HEK293T (cell line): ENCODE data around the gene KCNG2.

Source experiments
- CTBP1 ChIP-seq: fragments of 450-650 bp; IDR thresholded peaks from 2 replicates; pipeline ENCODE4 v1.6.1; 2016; ENCODE audit warnings: borderline replicate concordance
- FOXA1 ChIP-seq: fragments of 450-650 bp; IDR thresholded peaks from 2 replicates; pipeline ENCODE4 v1.6.1; 2016; ENCODE audit warnings: mild to moderate bottlenecking
- SP1 ChIP-seq: fragments of 450-650 bp; IDR thresholded peaks from 2 replicates; pipeline ENCODE4 v1.6.1; 2017
- SUZ12 ChIP-seq: fragments of 450-650 bp; IDR thresholded peaks from 2 replicates; pipeline ENCODE4 v1.6.1; 2016; ENCODE audit warnings: mild to moderate bottlenecking
- TARDBP ChIP-seq: fragments of 450-650 bp; IDR thresholded peaks from 2 replicates; pipeline ENCODE4 v1.6.1; 2016
- ZNF384 ChIP-seq: fragments of 450-650 bp; IDR thresholded peaks from 2 replicates; pipeline ENCODE4 v1.6.1; 2016

DNA sequence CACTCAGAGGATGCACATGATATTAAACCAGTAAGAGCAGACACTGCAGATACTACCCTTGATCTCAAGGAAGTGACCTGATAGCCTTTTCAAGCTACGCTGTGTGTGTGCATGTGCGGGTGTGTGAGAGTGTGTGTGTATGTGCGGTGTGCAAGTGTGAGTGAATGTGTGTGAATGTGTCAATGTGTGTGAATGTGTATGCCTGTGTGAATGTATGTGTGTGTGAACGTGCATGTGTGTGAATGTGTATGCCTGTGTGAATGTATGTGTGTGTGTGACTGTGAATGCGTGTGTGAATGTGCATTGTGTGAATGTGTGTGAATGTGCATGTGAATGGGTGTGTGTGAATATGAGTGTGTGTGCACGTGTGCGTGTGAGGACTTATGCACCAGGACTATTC, 53.8 kb downstream of the KCNG2 start:
- no peak for TF ChIP-seq ZNF384
- TF ChIP-seq SP1: no peak
- TF ChIP-seq SUZ12: no peak
- no peak for TF ChIP-seq TARDBP
- no peak for TF ChIP-seq CTBP1
- TF ChIP-seq FOXA1: no peak
